Activated naive CD8-positive, alpha-beta T cell treated with anti-CD3 and anti-CD28 coated beads for 36 hours (primary cell): Measurements from ENCODE around the gene KDM2A. TPM values are rescaled to one million over a fixed set of nuclear protein-coding genes. Genes with fewer than 3 reads are reported as not detected.
"Not testable (repeated sequence)": the region's sequence is repeated elsewhere in the genome, so short reads cannot be mapped to it uniquely, and the experiment has no call there.

Experiments
- DNase-seq: peaks from one replicate; pipeline ENCODE4 v3.0.0; 2021
- H3K27ac Mint-ChIP-seq: one replicate; pipeline ENCODE4 v1.8.0; 2022; ENCODE audit warnings: mild to moderate bottlenecking, moderate library complexity, mixed read lengths
- H3K27me3 Mint-ChIP-seq: one replicate; pipeline ENCODE4 v1.8.0; 2022; ENCODE audit warnings: mild to moderate bottlenecking, mixed read lengths
- H3K36me3 Mint-ChIP-seq: one replicate; pipeline ENCODE4 v1.8.0; 2021; ENCODE audit warnings: mild to moderate bottlenecking, mixed read lengths
- H3K4me1 Mint-ChIP-seq: one replicate; pipeline ENCODE4 v1.8.0; 2021; ENCODE audit warnings: mixed read lengths
- H3K4me3 Mint-ChIP-seq: one replicate; pipeline ENCODE4 v1.8.0; 2022; ENCODE audit warnings: mild to moderate bottlenecking, moderate library complexity, mixed read lengths
- H3K9me3 Mint-ChIP-seq: one replicate; pipeline ENCODE4 v1.8.0; 2022; ENCODE audit warnings: mixed read lengths
- total RNA-seq, 2 experiments: library from RNA; stranded (reverse); gene quantifications; one replicate each; pipeline ENCODE4 v1.2.3, GENCODE V29; 2021

KDM2A gene
- total RNA-seq, 2 experiments from 2014 or later: 77.4 to 80.9 TPM

- no peaks in the 10 kb centered on the region for H3K27me3 Mint-ChIP-seq
- peaks cover 29% of the 10 kb centered on the region for H3K4me1 Mint-ChIP-seq
- no peak for DNase-seq
- H3K36me3 Mint-ChIP-seq: peaks cover 58% of the 10 kb centered on the region
- H3K27ac Mint-ChIP-seq: peak overlapping the region; percentile 6
- no peak overlapping the region for H3K4me3 Mint-ChIP-seq
- no peaks in the 10 kb centered on the region for H3K9me3 Mint-ChIP-seq
Measured at GRCh38 chr11:67250059-67251043, 131.3 kb downstream of the KDM2A start.

- Mint-ChIP-seq H3K27ac (peak overlapping the region; percentile 35), H3K27me3 (no peaks in the 10 kb centered on the region), H3K4me3 (no peak overlapping the region), H3K36me3 (peaks cover 54% of the 10 kb centered on the region), H3K9me3 (no peaks in the 10 kb centered on the region), H3K4me1 (peaks cover 29% of the 10 kb centered on the region)
- no peak for DNase-seq
Measured at GRCh38 chr11:67251841-67252240, 132.8 kb downstream of the KDM2A start.

- Mint-ChIP-seq H3K27me3 (no peaks in the 10 kb centered on the region), H3K36me3 (peaks cover 53% of the 10 kb centered on the region), H3K4me1 (peaks cover 29% of the 10 kb centered on the region), H3K4me3 (no peak overlapping the region), H3K9me3 (no peaks in the 10 kb centered on the region), H3K27ac (no peak overlapping the region)
- DNase-seq: no peak
Measured at GRCh38 chr11:67252831-67253239, 133.8 kb downstream of the KDM2A start.

- peak overlapping the region; percentile 66 for H3K27ac Mint-ChIP-seq
- peaks cover 26% of the 10 kb centered on the region for H3K4me1 Mint-ChIP-seq
- DNase-seq: no peak
- no peaks in the 10 kb centered on the region for H3K27me3 Mint-ChIP-seq
- no peaks in the 10 kb centered on the region for H3K9me3 Mint-ChIP-seq
- no peak overlapping the region for H3K4me3 Mint-ChIP-seq
- peaks cover 44% of the 10 kb centered on the region for H3K36me3 Mint-ChIP-seq
Measured at GRCh38 chr11:67253872-67254624, 135.0 kb downstream of the KDM2A start.

DNA sequence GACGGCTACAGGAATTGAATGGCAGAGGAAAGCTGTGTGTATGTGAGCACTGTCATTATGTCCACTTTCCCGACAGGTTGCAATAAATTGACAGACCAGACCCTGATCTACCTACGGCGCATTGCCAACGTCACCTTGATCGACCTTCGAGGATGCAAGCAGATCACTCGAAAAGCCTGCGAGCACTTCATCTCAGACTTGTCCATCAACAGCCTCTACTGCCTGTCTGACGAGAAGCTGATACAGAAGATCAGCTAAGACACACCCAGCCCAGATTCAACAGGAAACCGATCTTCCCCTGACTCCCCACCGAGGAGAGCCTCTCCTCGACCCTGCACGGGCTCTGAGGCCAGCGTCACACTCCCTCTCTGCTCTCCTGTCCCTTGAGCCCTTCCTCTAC, 135.7 kb downstream of the KDM2A start:
- Mint-ChIP-seq H3K4me1 (peaks cover 26% of the 10 kb centered on the region), H3K36me3 (peaks cover 37% of the 10 kb centered on the region), H3K27me3 (no peaks in the 10 kb centered on the region), H3K27ac (peak overlapping the region; percentile 66), H3K9me3 (no peaks in the 10 kb centered on the region), H3K4me3 (no peak overlapping the region)
- DNase-seq: no peak

DNA sequence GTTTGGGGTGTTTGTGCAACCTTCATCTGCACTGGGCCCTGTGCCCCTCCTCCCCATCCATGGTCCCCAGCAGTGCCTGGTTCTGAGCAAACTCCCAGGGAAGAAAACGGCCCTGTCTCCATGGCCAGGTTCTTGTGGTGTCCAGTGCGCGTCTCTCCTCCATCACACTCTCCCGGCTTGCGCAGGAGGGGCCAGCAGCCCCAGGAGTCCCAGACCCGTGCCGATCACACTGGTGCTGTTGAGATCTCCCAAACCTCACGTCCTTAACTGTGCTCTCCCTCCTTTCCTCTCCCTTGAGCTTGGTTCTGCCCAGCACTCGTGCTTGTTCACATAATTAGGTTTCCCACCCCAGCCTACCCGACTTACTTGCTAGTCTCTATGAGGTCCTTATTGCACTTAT, 136.3 kb downstream of the KDM2A start:
- Mint-ChIP-seq H3K4me3 (no peak overlapping the region), H3K9me3 (no peaks in the 10 kb centered on the region), H3K27ac (no peak overlapping the region), H3K4me1 (peaks cover 26% of the 10 kb centered on the region), H3K27me3 (no peaks in the 10 kb centered on the region), H3K36me3 (peaks cover 32% of the 10 kb centered on the region)
- DNase-seq: no peak

DNA sequence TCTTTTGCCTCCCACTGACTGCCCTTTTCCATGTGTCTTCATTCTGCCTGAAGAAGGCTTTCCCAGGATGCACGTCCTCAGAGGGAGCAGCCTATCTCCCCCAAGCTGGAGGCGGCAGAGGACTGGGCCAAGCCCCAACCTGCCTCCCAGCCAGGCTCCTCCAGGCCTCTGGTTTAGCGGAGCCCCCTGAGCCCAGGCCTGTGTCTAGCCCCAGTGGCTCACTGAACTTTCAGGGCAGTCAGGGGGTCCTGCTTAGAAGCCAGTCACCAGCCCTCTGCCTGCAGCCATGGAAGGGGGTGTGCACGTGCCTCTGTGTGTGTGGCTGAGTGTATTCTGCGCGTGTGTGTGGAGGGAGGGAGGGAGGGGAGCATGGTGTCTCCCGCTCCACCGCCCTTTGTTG, 136.8 kb downstream of the KDM2A start:
- Mint-ChIP-seq H3K36me3 (peaks cover 29% of the 10 kb centered on the region), H3K27me3 (no peaks in the 10 kb centered on the region), H3K27ac (no peak overlapping the region), H3K4me3 (no peak overlapping the region), H3K9me3 (no peaks in the 10 kb centered on the region), H3K4me1 (peaks cover 22% of the 10 kb centered on the region)
- DNase-seq: no peak

DNA sequence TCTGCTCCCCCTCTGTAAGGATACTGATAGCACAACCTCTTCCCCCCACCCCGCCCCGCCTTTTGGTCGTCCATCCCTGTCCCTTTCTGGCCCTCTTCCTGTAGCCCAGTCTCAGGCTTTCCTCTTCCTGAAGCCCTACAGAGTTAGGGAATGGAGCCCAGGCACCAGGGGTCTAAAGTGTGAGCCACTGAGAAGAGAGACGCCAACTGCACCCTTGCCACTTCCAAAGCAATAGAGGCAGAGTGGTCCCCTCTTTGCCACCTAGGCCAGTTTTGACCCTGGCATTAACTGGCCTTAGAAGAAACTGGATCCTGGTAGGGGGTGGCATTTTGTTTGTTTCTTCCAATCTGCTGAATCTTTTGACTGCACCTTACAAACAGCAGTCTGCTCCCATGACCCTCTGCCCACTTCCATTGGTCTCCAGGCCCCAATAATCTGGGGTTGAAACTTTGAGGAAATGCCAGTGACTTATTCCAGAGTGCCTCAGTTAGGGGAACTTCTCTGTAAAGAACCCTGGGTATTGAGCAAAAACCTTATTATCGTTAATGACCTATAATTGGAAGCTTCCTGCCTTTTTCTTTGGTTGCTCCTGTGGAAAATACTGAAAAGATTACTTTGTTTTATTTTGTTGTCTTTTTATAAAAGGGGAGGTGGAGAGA, 137.5 kb downstream of the KDM2A start:
- peak overlapping the region; percentile 62 for H3K27ac Mint-ChIP-seq
- peaks cover 29% of the 10 kb centered on the region for H3K36me3 Mint-ChIP-seq

DNA sequence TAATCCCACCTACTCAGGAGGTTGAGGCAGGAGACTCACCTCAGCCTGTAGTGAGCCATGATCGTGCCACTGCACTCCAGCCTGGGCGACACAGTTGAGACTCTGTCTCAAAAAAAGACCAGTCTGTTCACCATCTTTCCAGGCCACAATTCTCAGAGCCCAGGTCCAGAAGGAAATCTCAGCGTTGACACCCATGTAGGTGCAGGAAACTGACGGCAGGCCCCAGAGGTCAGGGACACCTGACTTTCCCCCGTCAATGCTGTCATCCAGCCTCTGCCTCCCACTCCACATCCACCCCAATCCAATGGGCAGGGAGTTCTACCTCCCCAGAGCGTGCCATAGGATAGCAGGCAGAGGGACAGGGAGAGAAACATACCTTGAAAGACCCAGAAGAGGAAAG, 141.3 kb downstream of the KDM2A start:
- Mint-ChIP-seq H3K4me1 (peaks cover 34% of the 10 kb centered on the region), H3K4me3 (peak overlapping the region; percentile 8), H3K27ac (no peak overlapping the region), H3K9me3 (no peaks in the 10 kb centered on the region), H3K27me3 (no peaks in the 10 kb centered on the region), H3K36me3 (peaks cover 8% of the 10 kb centered on the region)
- DNase-seq: no peak

More for the DNA sequence above, 137.5 kb downstream of the KDM2A start:
- Mint-ChIP-seq H3K4me3 (no peak overlapping the region), H3K27me3 (no peaks in the 10 kb centered on the region), H3K9me3 (no peaks in the 10 kb centered on the region), H3K4me1 (peaks cover 19% of the 10 kb centered on the region)
- DNase-seq: no peak

DNA sequence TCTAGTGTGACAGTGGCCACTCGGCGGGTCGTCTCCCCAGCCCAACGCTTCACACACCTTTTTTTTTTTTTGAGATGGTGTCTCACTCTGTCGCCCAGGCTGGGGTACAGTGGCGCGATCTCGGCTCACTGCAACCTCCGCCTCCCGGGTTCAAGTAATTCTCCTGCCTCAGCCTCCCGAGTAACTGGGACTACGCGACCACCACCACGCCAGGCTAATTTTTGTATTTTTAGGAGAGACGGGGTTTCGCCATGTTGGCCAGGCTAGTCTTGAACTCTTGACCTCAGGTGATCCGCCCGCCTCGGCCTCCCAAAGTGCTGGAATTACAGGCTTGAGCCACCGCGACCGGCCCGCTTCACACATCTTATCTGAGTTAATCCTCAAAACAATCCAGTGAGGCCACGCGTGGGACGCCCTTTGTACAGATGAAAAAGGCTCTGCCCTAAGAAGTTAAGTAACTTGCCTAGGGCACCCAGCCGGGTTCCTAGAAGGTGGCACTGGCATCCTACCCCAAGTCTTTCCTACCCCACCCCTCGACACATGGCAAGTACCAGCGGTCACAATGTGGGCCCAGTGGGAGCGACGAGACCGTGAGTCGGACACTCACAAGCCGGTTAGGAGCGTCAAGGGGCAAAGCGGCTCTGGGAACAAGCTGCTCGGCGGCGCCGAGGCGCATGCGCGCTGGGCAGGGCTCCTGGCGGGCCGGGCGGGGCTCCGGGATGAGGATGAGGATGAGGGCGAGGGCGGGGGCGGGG, 142.0 kb downstream of the KDM2A start:
- not testable (repeated sequence) for H3K27ac Mint-ChIP-seq, H3K27me3 Mint-ChIP-seq, H3K9me3 Mint-ChIP-seq, H3K36me3 Mint-ChIP-seq
- Mint-ChIP-seq H3K4me3 (peak overlapping the region; percentile 57), H3K4me1 (peaks cover 39% of the 10 kb centered on the region)
- DNase-seq: peak; percentile 66

DNA sequence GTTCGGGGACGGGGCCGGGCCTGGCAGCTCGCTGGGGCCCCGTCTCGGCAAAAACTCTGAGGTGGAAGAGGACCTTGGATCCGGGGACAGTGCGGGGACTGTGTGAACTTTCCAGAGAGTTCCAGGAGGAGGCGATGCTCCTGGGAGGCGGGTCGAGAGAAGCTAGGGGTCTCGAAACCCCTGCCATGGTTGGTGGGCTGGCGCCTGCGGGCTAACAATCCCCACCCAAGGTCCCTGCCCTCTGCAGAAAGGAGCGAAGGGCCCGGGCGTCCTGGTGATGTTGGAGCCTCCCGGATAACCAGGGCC, 142.5 kb downstream of the KDM2A start:
- Mint-ChIP-seq H3K4me3 (no peak overlapping the region), H3K27ac (no peak overlapping the region), H3K4me1 (peaks cover 40% of the 10 kb centered on the region), H3K9me3 (no peaks in the 10 kb centered on the region), H3K27me3 (no peaks in the 10 kb centered on the region), H3K36me3 (peaks cover 4% of the 10 kb centered on the region)
- DNase-seq: no peak

GRCh38 chr11:67261946-67262681, 143.1 kb downstream of the KDM2A start:
- H3K27me3 Mint-ChIP-seq: no peaks in the 10 kb centered on the region
- peaks cover 40% of the 10 kb centered on the region for H3K4me1 Mint-ChIP-seq
- DNase-seq: no peak
- H3K27ac Mint-ChIP-seq: peak overlapping the region; percentile 63
- no peaks in the 10 kb centered on the region for H3K9me3 Mint-ChIP-seq
- H3K36me3 Mint-ChIP-seq: peaks cover 2% of the 10 kb centered on the region
- H3K4me3 Mint-ChIP-seq: peak overlapping the region; percentile 56

DNA sequence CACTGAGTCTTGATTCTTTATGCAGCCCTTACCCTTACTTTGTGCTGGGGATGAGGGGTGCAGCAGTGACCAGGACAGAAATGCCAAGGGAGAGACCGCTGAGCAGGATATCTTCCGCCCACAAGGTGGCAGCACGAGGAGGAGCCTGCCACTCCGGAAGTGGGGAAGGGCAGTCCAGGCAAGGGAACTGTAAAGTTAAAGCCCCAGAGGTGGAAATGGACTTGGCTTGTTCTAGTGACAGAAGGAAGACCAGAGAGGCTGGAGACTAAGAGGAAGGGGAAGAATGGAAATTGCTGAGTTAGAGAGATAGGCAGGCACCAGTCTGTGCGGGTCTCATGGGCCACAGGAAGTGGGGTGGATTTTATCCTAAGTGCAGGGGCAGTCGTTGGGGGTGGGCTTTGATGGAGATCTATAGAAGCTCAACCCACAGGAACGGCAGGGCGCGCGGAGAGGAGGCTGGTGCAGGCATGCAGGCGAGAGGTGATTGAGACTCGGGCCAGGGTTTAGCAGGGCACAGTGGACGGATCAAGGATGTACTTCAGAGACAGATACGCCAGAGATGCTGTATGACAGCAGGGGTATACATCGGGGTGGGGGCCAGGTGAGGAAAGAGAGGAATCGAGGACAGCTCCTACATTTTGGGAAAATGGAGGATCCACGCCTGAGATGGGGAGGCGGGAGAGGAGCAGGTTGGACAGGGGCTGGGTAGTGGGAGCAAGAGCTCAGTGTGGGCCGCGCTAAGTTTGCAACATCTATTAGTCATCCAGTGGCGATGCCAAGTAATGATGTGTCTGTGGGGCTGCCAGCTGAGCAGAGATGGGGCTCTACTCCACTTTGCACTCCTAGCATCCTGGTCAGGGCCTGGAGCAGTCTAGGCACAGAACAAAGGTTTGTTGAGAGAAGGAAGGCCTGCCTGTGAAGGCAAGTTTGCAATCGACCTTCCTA, 143.9 kb downstream of the KDM2A start:
- no peaks in the 10 kb centered on the region for H3K27me3 Mint-ChIP-seq
- no peaks in the 10 kb centered on the region for H3K9me3 Mint-ChIP-seq
- H3K4me1 Mint-ChIP-seq: peaks cover 42% of the 10 kb centered on the region
- peak overlapping the region; percentile 63 for H3K27ac Mint-ChIP-seq
- H3K36me3 Mint-ChIP-seq: peaks cover 11% of the 10 kb centered on the region
- peak; percentile 75 for DNase-seq
- peak overlapping the region; percentile 56 for H3K4me3 Mint-ChIP-seq
